MM.1S (cell line): Measurements from ENCODE around the gene GAS7.

Source experiments
- EZH2 ChIP-seq: fragments of 300-600 bp; sonication (generic); optimal IDR thresholded peaks from 2 replicates; pipeline ENCODE3; 2017; ENCODE audit warnings: low read depth, mild to moderate bottlenecking, antibody characterized with exemption, low read length, mixed read lengths
- TF ChIP-seq, protein P1 (sequence below): fragments of 300-600 bp; sonication (generic); IDR thresholded peaks from 2 replicates; pipeline ENCODE4 v1.5.1; 2016; ENCODE audit warnings: antibody characterized with exemption, low read length, mixed read lengths

- TF ChIP-seq EZH2, result no peak
- TF ChIP-seq, protein P1, sequence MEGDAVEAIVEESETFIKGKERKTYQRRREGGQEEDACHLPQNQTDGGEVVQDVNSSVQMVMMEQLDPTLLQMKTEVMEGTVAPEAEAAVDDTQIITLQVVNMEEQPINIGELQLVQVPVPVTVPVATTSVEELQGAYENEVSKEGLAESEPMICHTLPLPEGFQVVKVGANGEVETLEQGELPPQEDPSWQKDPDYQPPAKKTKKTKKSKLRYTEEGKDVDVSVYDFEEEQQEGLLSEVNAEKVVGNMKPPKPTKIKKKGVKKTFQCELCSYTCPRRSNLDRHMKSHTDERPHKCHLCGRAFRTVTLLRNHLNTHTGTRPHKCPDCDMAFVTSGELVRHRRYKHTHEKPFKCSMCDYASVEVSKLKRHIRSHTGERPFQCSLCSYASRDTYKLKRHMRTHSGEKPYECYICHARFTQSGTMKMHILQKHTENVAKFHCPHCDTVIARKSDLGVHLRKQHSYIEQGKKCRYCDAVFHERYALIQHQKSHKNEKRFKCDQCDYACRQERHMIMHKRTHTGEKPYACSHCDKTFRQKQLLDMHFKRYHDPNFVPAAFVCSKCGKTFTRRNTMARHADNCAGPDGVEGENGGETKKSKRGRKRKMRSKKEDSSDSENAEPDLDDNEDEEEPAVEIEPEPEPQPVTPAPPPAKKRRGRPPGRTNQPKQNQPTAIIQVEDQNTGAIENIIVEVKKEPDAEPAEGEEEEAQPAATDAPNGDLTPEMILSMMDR, result no peak
Measured at GRCh38 chr17:9868552-9868951, 329.9 kb downstream of the GAS7 start.
